Neutrophil (primary cell): ENCODE data around the gene CHFR.
"Not testable (repeated sequence)": the region's sequence is repeated elsewhere in the genome, so short reads cannot be mapped to it uniquely, and the experiment has no call there.

Experiments used
- H3K27ac ChIP-seq: fragments of 200-600 bp; sonication (generic); 2 replicates; pipeline ENCODE4 v1.5.1; 2016; ENCODE audit warnings: mild to moderate bottlenecking, moderate library complexity
- H3K27me3 ChIP-seq: fragments of 200-600 bp; sonication (generic); 2 replicates; pipeline ENCODE4 v1.6.0; 2016; ENCODE audit warnings: mild to moderate bottlenecking
- H3K36me3 ChIP-seq: fragments of 200-600 bp; sonication (generic); 2 replicates; pipeline ENCODE4 v1.5.1; 2017
- H3K4me1 ChIP-seq, 2 experiments: fragments of 200-600 bp in 1 of 2; sonication (generic) in 1 of 2; 1 replicate in 1 of 2; 2 replicates in 1 of 2; pipeline versions ENCODE4 v1.5.1 to v1.6.1; 2013 to 2016; ENCODE audit warnings: low read depth in 1 of 2, low read length in 1 of 2, mild to moderate bottlenecking in 1 of 2, moderate library complexity in 1 of 2; ENCODE audit not compliant: control insufficient read depth in 1 of 2, insufficient read depth in 1 of 2
- H3K4me3 ChIP-seq, 2 experiments: fragments of 200-600 bp in 1 of 2; sonication (generic) in 1 of 2; 1 replicate in 1 of 2; 2 replicates in 1 of 2; pipeline ENCODE4 v1.5.1; 2013 to 2016; ENCODE audit warnings: low read depth in 1 of 2, low read length in 1 of 2, mild to moderate bottlenecking in 1 of 2, moderate library complexity in 1 of 2
- H3K9me3 ChIP-seq: fragments of 200-600 bp; sonication (generic); 2 replicates; pipeline ENCODE4 v1.5.1; 2016
- TF ChIP-seq, protein P1 (sequence below): fragments of 200-600 bp; sonication (generic); IDR thresholded peaks from 2 replicates; pipeline ENCODE4 v1.5.1; 2016; ENCODE audit warnings: antibody characterized with exemption

Gene CHFR

DNA sequence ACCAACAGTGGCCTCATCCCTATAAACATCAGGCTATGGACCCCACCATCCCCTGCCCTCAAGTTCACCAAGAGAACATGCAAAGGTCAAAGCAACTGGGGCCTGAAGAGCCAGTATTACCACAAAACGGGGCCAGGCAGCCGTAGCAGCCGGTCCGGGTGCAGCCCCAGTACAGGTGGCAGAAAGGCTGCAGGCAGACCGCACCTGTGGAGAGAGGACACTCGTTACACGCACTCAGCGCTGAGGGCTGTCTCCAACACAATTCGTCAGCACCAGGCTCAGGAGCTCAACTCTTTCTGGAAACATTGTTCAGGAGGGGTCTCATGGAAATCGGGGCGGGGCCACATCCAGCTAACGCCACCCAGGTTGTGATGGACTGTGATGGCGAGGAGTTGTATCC is 38.9 kb downstream of the CHFR start:
- TF ChIP-seq, protein P1, sequence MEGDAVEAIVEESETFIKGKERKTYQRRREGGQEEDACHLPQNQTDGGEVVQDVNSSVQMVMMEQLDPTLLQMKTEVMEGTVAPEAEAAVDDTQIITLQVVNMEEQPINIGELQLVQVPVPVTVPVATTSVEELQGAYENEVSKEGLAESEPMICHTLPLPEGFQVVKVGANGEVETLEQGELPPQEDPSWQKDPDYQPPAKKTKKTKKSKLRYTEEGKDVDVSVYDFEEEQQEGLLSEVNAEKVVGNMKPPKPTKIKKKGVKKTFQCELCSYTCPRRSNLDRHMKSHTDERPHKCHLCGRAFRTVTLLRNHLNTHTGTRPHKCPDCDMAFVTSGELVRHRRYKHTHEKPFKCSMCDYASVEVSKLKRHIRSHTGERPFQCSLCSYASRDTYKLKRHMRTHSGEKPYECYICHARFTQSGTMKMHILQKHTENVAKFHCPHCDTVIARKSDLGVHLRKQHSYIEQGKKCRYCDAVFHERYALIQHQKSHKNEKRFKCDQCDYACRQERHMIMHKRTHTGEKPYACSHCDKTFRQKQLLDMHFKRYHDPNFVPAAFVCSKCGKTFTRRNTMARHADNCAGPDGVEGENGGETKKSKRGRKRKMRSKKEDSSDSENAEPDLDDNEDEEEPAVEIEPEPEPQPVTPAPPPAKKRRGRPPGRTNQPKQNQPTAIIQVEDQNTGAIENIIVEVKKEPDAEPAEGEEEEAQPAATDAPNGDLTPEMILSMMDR, result no peak
- peaks cover 98% of the 10 kb centered on the region for H3K36me3 ChIP-seq

DNA sequence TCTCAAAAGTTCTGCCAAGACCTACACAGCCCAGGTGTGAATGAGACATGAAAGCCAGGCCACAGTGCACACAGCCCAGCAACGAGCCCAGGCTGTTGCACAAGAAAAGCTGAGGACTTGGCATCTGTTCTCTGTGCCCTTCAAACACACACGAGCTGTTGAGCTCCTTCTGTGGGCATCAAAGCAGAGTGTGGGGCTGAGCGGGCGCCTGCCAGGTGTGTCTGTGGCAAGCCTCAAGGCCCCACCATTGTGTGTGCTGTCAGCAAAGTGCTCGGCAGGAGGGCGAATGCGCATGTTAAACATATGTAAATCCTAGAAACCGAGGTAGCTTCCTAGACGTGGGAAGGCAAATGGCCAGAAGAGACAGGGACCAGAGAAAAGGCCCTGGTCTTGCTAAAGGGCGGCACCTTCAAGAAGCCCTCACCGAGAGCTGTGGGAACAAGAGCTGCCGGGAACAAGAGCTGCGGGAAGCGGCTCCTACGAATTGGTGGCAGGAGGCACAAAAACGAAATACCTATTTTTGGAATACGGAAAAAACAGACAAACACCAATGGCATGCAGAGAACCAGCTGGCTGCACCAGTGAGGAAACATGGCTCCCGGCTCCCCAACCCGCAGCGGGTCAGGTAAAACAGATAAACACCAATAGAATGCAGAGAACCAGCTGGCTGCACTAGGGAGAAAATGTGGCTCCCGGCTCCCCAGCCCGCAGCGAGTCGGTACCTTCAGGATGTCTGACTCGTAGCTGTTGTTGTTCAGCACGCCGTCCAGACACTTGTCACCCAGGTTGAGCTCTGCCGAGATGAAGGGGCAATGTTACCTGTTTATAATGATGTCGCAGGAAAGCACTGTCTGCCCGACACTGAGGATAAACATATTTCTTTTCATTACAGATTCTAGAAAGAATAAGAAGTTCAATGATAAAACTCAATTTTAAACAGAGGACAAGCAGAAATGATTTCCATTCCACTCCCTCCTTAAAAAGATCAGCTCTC is 39.7 kb downstream of the CHFR start:
- no peak overlapping the region for H3K4me3 ChIP-seq
- H3K36me3 ChIP-seq, result peaks cover 98% of the 10 kb centered on the region
- TF ChIP-seq, protein P1, result no peak
- no peak overlapping the region for H3K27ac ChIP-seq
- no peaks in the 10 kb centered on the region for H3K9me3 ChIP-seq
- no peaks in the 10 kb centered on the region for H3K27me3 ChIP-seq
- H3K4me1 ChIP-seq, result no peaks in the 10 kb centered on the region

More for the DNA sequence above, 38.9 kb downstream of the CHFR start:
- Histone ChIP-seq H3K9me3 (no peaks in the 10 kb centered on the region), H3K4me1 (no peaks in the 10 kb centered on the region), H3K27ac (no peak overlapping the region), H3K27me3 (no peaks in the 10 kb centered on the region), H3K4me3 (no peak overlapping the region)

DNA sequence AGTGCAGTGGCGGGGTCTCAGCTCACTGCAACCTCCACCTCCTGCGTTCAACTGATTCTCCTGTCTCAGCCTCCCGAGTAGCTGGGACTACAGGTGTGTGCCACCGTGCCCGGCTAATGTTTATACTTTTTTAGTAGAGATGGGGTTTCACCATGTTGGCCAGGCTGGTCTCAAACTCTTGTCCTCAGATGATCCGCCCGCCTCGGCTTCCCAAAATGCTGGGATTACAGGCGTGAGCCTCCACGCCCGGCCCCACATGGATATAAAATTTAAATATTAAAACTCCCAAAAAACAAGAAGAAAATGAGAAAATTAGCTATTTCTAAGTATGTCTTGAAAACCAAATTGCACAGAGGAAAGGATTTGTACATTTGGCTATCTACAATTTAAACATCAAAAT is 42.7 kb downstream of the CHFR start:
- not testable (repeated sequence) for H3K4me3 ChIP-seq
- H3K36me3 ChIP-seq, result peaks cover 98% of the 10 kb centered on the region

GRCh38 chr12:132842449-132843045 is 44.9 kb downstream of the CHFR start:
- H3K9me3 ChIP-seq, result no peaks in the 10 kb centered on the region
- H3K36me3 ChIP-seq, result peaks cover 98% of the 10 kb centered on the region
- no peaks in the 10 kb centered on the region for H3K4me1 ChIP-seq
- no peak overlapping the region for H3K27ac ChIP-seq
- TF ChIP-seq, protein P1, result no peak
- H3K4me3 ChIP-seq, result no peak overlapping the region
- no peaks in the 10 kb centered on the region for H3K27me3 ChIP-seq

More for the DNA sequence above, 42.7 kb downstream of the CHFR start:
- not testable (repeated sequence) for H3K27me3 ChIP-seq, H3K9me3 ChIP-seq, H3K27ac ChIP-seq, H3K4me1 ChIP-seq

DNA sequence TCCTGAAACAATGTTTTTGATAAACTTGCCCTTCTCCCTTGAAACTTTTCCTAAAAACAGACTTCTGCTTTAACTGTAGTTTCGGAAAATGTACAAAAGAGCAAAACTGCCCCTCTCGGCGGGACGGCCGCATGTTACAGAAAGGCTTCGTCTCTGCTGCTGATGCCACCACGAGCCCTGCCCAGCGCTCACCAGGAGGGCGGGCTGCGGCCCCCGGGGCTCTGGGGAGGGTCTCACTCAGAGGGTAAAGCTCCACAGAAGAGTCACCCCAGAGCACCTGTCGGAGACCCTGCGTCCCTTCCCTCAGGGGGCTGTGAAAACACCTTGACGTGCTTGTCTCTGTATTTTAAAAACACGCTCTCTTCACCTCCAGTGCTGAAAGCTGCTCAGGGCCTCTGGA is 46.3 kb downstream of the CHFR start:
- Histone ChIP-seq H3K4me1 (no peaks in the 10 kb centered on the region), H3K4me3 (no peak overlapping the region), H3K27ac (no peak overlapping the region), H3K9me3 (no peaks in the 10 kb centered on the region), H3K36me3 (peaks cover 98% of the 10 kb centered on the region), H3K27me3 (no peaks in the 10 kb centered on the region)
- TF ChIP-seq, protein P1, result no peak

DNA sequence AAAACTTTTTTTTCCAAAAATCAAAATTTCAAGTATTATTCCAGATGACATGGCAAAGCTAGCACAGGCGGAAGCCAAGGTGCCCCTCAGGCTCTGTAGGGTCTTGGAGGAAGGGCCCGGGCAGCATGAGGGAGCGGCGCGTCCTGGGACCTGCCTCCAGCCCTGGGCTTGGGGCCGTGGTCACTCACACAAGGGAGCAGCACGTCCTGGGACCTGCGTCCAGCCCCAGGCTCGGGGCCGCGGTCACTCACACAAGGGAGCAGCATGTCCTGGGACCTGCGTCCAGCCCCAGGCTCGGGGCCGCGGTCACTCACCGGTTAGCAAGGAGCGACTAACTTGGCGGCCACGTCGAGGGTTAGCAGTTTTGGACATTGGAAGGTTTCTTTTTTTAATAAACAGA is 46.9 kb downstream of the CHFR start:
- Histone ChIP-seq H3K27me3 (no peaks in the 10 kb centered on the region), H3K36me3 (peaks cover 96% of the 10 kb centered on the region), H3K4me1 (no peaks in the 10 kb centered on the region), H3K9me3 (no peaks in the 10 kb centered on the region), H3K4me3 (no peak overlapping the region), H3K27ac (no peak overlapping the region)
- TF ChIP-seq, protein P1, result no peak
